AG04450 (cell line): ENCODE data around the gene ZNF608. TPM values are rescaled to one million over a fixed set of nuclear protein-coding genes. Genes with fewer than 3 reads are reported as not detected.
A peak's percentile ranks its signal among the peaks of the same experiment; 100 is the strongest.

ENCODE experiments used
- CTCF ChIA-PET: fragments of 300-600, 350-600 bp; formaldehyde crosslinking; extraction: SDS; loops from one replicate; lab custom pipeline; 2022; ENCODE audit warnings: antibody characterized with exemption, inconsistent platforms; lab: Charles Lee
- POLR2A ChIA-PET: fragments of 350-600 bp; formaldehyde crosslinking; extraction: SDS; loops from one replicate; lab custom pipeline; 2021; ENCODE audit warnings: antibody characterized with exemption, inconsistent platforms; lab: Yijun Ruan, JAX
- DNase-seq: peaks from one replicate; pipeline ENCODE4 v3.0.0-alpha.2; 2011; ENCODE audit warnings: low read depth, low spot score
- H3K27ac ChIP-seq: one replicate; pipeline ENCODE4 v1.5.1; 2012; ENCODE audit warnings: low read depth, low read length, control low read depth
- H3K27me3 ChIP-seq: one replicate; pipeline ENCODE4 v1.6.0; 2012; ENCODE audit warnings: low read length; ENCODE audit not compliant: control insufficient read depth, insufficient read depth
- H3K4me3 ChIP-seq: 2 replicates; pipeline ENCODE4 v1.5.1; 2011; ENCODE audit warnings: mild to moderate bottlenecking, low read depth, low read length, control low read depth
- H3K9me3 ChIP-seq: 2 replicates; pipeline ENCODE4 v1.5.1; 2012; ENCODE audit warnings: low read length; ENCODE audit not compliant: control insufficient read depth, insufficient read depth
- polyA plus RNA-seq: library from polyadenylated mRNA; depleted of rRNA; stranded (reverse); fragments of >200 nt; gene quantifications from 2 replicates; pipeline ENCODE4 v1.2.3, GENCODE V29; 2011
- TF ChIP-seq, protein P1 (sequence below): IDR thresholded peaks from 2 replicates; pipeline ENCODE4 v1.5.1; 2011; ENCODE audit warnings: low read depth, low read length, control low read depth, inconsistent platforms

Gene ZNF608
- polyA plus RNA-seq, 1 experiment, result 13.0 TPM

DNA sequence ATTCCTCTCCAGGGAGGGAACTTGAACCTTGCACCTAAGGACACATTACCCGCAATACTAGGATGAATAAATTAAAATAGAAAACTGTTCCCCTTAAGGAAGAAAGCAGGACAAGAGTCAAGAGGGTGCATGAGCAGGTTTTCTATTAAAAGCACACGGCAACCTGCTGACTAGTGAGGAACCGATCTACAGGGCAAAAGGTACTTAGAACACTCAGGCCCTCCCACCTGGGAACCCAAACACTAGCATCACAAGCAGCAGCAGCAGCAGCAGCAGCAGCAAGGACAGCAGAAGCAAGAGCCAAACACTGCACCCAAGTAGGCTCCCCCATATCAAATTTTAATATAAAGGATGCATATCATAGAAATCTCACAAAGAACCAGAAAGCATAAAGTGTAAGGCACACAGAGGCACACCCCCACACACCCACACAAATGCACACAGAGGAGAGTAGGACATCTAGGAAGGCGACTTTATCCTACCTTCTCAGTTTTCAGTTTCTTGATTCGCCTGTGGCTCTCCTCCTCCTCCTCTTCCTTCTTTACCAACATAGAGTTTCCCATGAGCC is 2.8 kb downstream of the ZNF608 start:
- no peak for DNase-seq
- no peak overlapping the region for H3K27ac ChIP-seq
- ChIA-PET POLR2A (no interaction called here), CTCF (no interaction called here)
- H3K4me3 ChIP-seq, result peak overlapping the region; percentile 77
- H3K27me3 ChIP-seq, result no peaks in the 10 kb centered on the region
- TF ChIP-seq, protein P1, sequence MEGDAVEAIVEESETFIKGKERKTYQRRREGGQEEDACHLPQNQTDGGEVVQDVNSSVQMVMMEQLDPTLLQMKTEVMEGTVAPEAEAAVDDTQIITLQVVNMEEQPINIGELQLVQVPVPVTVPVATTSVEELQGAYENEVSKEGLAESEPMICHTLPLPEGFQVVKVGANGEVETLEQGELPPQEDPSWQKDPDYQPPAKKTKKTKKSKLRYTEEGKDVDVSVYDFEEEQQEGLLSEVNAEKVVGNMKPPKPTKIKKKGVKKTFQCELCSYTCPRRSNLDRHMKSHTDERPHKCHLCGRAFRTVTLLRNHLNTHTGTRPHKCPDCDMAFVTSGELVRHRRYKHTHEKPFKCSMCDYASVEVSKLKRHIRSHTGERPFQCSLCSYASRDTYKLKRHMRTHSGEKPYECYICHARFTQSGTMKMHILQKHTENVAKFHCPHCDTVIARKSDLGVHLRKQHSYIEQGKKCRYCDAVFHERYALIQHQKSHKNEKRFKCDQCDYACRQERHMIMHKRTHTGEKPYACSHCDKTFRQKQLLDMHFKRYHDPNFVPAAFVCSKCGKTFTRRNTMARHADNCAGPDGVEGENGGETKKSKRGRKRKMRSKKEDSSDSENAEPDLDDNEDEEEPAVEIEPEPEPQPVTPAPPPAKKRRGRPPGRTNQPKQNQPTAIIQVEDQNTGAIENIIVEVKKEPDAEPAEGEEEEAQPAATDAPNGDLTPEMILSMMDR, result no peak
- H3K9me3 ChIP-seq, result peaks cover 3% of the 10 kb centered on the region; the same call in 1 of the 2 replicates

DNA sequence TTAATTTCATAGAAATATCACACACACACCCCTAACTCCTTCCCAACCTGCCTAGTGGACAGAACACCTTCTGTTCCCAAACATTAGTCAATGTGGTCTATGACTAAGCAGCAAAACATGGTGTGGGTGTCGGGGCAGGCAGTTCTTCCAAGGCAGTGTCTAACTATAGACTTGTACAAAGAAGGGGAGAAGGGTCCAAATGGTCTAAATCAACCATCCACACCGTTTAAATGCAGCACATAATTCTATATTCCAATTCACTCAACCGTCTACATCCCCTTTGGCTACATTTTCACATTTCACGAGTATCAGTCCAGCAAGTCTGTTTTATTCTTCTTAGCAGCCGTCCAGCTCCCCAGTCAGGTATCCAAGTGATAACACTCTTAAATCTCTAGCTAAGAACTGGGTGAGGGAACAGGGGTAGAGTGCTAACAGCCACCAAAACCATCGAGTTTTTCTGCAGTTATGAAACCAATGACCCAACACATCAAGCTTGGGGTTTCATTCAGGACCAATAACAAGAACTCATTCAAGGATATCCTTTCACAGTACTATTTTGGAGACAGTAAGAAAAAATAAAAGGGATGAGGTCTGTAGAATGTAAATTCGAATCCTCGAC is 3.3 kb downstream of the ZNF608 start:
- H3K9me3 ChIP-seq, result peaks cover 3% of the 10 kb centered on the region; the same call in 1 of the 2 replicates
- H3K27ac ChIP-seq, result peak overlapping the region; percentile 48
- H3K27me3 ChIP-seq, result no peaks in the 10 kb centered on the region
- ChIA-PET CTCF (no interaction called here), POLR2A (no interaction called here)
- TF ChIP-seq, protein P1, result no peak
- H3K4me3 ChIP-seq, result peak overlapping the region; percentile 77
- peak; percentile 66 for DNase-seq

DNA sequence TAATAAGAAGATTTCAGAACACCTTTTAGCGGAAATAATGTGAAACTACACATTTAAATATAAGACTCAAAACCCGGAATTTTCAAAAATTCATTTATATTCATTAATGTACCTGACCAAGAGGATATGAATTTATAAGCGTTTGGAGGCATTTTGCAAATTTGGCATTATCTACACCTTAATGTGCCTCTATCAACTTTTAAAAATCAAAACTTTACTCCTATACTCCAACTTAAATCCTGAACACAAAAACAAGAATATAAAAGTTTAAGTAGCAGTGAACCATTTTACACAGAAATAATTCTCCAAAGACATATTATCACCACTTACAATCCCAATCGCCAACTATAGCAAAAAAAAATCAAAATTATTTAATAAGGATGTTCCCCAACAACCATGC is 3.9 kb downstream of the ZNF608 start:
- H3K27ac ChIP-seq, result no peak overlapping the region
- no peak for DNase-seq
- TF ChIP-seq, protein P1, result no peak
- POLR2A ChIA-PET, result no interaction called here
- H3K9me3 ChIP-seq, result peaks cover 3% of the 10 kb centered on the region; the same call in 1 of the 2 replicates
- H3K27me3 ChIP-seq, result no peaks in the 10 kb centered on the region
- peak overlapping the region; percentile 77 for H3K4me3 ChIP-seq
- CTCF ChIA-PET, result no interaction called here

DNA sequence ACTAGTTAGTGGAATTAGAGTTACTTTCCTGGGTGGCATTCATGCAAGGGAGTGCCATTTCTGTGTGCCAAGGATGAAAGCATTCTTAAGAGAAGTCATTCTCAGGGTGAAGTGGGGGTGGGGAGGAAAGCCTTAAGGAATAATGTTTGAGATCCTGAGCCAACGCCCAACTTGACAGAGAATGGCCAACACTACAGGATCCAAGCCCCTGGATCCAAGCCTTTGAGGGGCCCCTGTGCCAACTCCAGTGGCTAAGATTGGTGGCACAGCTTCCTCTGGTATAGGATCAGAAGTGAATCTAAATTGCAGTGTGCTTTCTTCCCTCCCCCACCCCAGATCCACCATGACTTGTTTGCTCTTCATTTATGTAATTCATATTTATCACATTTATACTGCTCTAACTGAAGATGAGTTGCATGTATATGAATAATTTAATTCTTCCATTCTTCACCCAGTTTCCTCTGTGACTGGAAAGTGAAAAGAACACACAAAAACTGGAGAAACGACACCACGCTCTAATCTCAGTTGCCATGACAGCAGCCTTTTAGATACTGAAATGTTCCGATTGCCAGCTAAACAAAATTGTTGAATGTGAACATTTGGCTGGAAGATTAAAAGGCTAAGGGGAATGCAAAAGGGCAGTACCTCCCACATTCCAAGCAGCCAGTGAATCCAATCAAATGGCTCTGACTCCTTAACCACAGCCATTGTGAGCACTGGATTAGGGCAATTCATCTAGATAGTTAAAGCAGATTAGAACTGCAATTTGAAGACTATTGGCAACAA is 4.5 kb downstream of the ZNF608 start:
- H3K4me3 ChIP-seq, result peak overlapping the region; percentile 77
- H3K9me3 ChIP-seq, result peaks cover 3% of the 10 kb centered on the region; the same call in 1 of the 2 replicates
- CTCF ChIA-PET, result no interaction called here
- no peaks in the 10 kb centered on the region for H3K27me3 ChIP-seq
- TF ChIP-seq, protein P1, result no peak
- peak; percentile 53 for DNase-seq
- no peak overlapping the region for H3K27ac ChIP-seq
- POLR2A ChIA-PET, result no interaction called here

DNA sequence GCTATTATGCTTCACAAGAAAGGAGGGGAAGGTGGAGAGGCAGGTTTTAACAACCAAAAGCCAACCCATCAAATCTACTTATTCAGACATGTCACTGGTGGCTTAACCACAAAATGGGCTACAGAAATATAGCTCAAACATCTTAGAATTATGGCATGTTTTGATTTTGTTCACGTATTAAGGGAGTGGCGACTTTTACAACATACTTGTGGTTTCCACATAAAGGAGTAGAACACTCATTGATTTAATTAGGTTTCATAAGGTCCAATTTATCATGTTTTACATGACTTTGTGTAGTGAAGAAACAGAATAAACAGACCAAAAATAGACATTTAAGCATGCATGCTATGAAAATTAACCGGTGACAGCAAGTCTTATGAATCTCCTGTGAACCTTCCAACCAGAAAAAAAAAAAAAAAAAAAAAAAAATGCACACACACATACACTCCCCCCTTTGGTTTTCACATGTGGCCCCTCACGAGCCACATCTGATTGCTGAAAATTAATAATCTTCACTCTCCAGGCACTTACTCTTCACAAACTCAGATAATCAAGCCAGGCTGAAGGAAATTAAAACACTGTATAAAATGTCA is 5.4 kb downstream of the ZNF608 start:
- Histone ChIP-seq H3K27ac (no peak overlapping the region), H3K27me3 (no peaks in the 10 kb centered on the region), H3K9me3 (peaks cover 3% of the 10 kb centered on the region; the same call in 1 of the 2 replicates), H3K4me3 (no peak overlapping the region)
- ChIA-PET CTCF (no interaction called here), POLR2A (no interaction called here)
- TF ChIP-seq, protein P1, result no peak
- no peak for DNase-seq
